CD14-positive monocyte (primary cell): Measurements from ENCODE around the gene VCAN. TPM values are rescaled to one million over a fixed set of nuclear protein-coding genes. Genes with fewer than 3 reads are reported as not detected.

Experiments
- DNase-seq, 3 donors: peaks; one replicate each; pipeline ENCODE4 v3.0.0-alpha.2; 2011 to 2022
- H2AFZ ChIP-seq: 2 replicates; pipeline ENCODE4 v1.6.0; 2012; ENCODE audit warnings: mild to moderate bottlenecking, low read depth, low read length, inconsistent platforms; ENCODE audit not compliant: insufficient read depth, poor library complexity, severe bottlenecking
- H3K27ac ChIP-seq, 2 donors: 1 replicate in 1 of 2; 2 replicates in 1 of 2; pipeline ENCODE4 v1.5.1; 2012 to 2013; ENCODE audit warnings: low read length in 2 of 2, control low read depth in 1 of 2, inconsistent platforms in 1 of 2, low read depth in 1 of 2, mild to moderate bottlenecking in 1 of 2
- H3K27me3 ChIP-seq, 2 donors: one replicate each; pipeline versions ENCODE4 v1.6.0 to v1.6.1; 2011 to 2013; ENCODE audit warnings: low read length in 2 of 2; ENCODE audit not compliant: control insufficient read depth in 2 of 2, insufficient read depth in 2 of 2
- H3K36me3 ChIP-seq, 2 donors: replicated peaks in 1 of 2; 1 replicate in 1 of 2; 2 replicates in 1 of 2; pipeline versions ENCODE4 v1.5.1 to v1.6.1; 2012 to 2013; ENCODE audit warnings: low read length in 2 of 2, control low read depth in 1 of 2, inconsistent platforms in 1 of 2, mild to moderate bottlenecking in 1 of 2; ENCODE audit not compliant: insufficient read depth in 2 of 2, control insufficient read depth in 1 of 2
- H3K4me1 ChIP-seq, 2 donors: 1 replicate in 1 of 2; 2 replicates in 1 of 2; pipeline versions ENCODE4 v1.5.1 to v1.6.1; 2012 to 2013; ENCODE audit warnings: low read length in 2 of 2, control low read depth in 1 of 2, inconsistent platforms in 1 of 2, mild to moderate bottlenecking in 1 of 2, moderate library complexity in 1 of 2; ENCODE audit not compliant: insufficient read depth in 2 of 2, control insufficient read depth in 1 of 2
- H3K4me2 ChIP-seq: replicated peaks from 2 replicates; pipeline ENCODE3; 2012; ENCODE audit warnings: low read length, moderate library complexity, mild to moderate bottlenecking; ENCODE audit not compliant: poor library complexity, severe bottlenecking; ENCODE audit errors: extremely low read depth
- H3K4me3 ChIP-seq, 3 experiments: fragments of 200-600 bp in 1 of 3; sonication (generic) in 1 of 3; replicated peaks in 1 of 3; 1 replicate in 2 of 3; 2 replicates in 1 of 3; pipeline ENCODE4 v1.5.1; 2011 to 2013; ENCODE audit warnings: low read length in 3 of 3, mild to moderate bottlenecking in 3 of 3, control low read depth in 2 of 3, low read depth in 2 of 3, inconsistent platforms in 1 of 3, moderate library complexity in 1 of 3
- H3K79me2 ChIP-seq: 2 replicates; pipeline ENCODE4 v1.6.0; 2012; ENCODE audit warnings: mild to moderate bottlenecking, control low read depth, inconsistent platforms, low read length, moderate library complexity; ENCODE audit not compliant: insufficient read depth
- H3K9ac ChIP-seq: 2 replicates; pipeline ENCODE4 v1.6.0; 2017; ENCODE audit warnings: low read length, mild to moderate bottlenecking; ENCODE audit not compliant: insufficient read depth, poor library complexity, severe bottlenecking
- H3K9me3 ChIP-seq, 2 donors: replicated peaks in 1 of 2; 1 replicate in 1 of 2; 2 replicates in 1 of 2; pipeline versions ENCODE4 v1.5.1 to v1.6.1; 2012 to 2013; ENCODE audit warnings: low read length in 2 of 2, control low read depth in 1 of 2; ENCODE audit not compliant: control insufficient read depth in 1 of 2, insufficient read depth in 1 of 2
- H4K20me1 ChIP-seq: 2 replicates; pipeline ENCODE4 v1.6.0; 2012; ENCODE audit warnings: mild to moderate bottlenecking, low read length, control low read depth, moderate library complexity; ENCODE audit not compliant: insufficient read depth
- H3K27ac Mint-ChIP-seq, 7 donors: one replicate each; pipeline ENCODE4 v1.8.0; 2020; ENCODE audit warnings: mild to moderate bottlenecking in 7 of 7, mixed read lengths in 7 of 7, moderate library complexity in 6 of 7, inconsistent platforms in 2 of 7
- H3K27me3 Mint-ChIP-seq, 3 donors: one replicate each; pipeline ENCODE4 v1.8.0; 2021 to 2022; ENCODE audit warnings: low read depth in 3 of 3, mild to moderate bottlenecking in 3 of 3, mixed read lengths in 3 of 3, moderate library complexity in 3 of 3, inconsistent platforms in 1 of 3
- H3K36me3 Mint-ChIP-seq, 2 donors: one replicate each; pipeline ENCODE4 v1.8.0; 2020; ENCODE audit warnings: mixed read lengths in 2 of 2, inconsistent platforms in 1 of 2, mild to moderate bottlenecking in 1 of 2
- H3K4me1 Mint-ChIP-seq: one replicate; pipeline ENCODE4 v1.8.0; 2020; ENCODE audit warnings: mild to moderate bottlenecking, mixed read lengths
- H3K4me3 Mint-ChIP-seq, 2 donors: one replicate each; pipeline ENCODE4 v1.8.0; 2020; ENCODE audit warnings: mild to moderate bottlenecking in 2 of 2, mixed read lengths in 2 of 2, moderate library complexity in 1 of 2
- H3K9me3 Mint-ChIP-seq, 7 donors: one replicate each; pipeline ENCODE4 v1.8.0; 2020 to 2022; ENCODE audit warnings: mixed read lengths in 7 of 7, mild to moderate bottlenecking in 6 of 7, moderate library complexity in 6 of 7, inconsistent platforms in 2 of 7
- WGBS: methylation state at CpG from one replicate; pipeline ENCODE4 v1.1.5; 2013; ENCODE audit warnings: missing lambda C conversion rate; ENCODE audit not compliant: insufficient coverage; 5-methylcytosine and 5-hydroxymethylcytosine counted together
- intact Hi-C, 2 donors: fragments of 100-400 bp; cut with micrococcal nuclease; formaldehyde crosslinking; loops; one replicate each; pipeline versions ENCODE4 v1.15.0 to v1.15.1; 2023
- polyA plus RNA-seq, 3 donors: library from polyadenylated mRNA; depleted of rRNA in 1 of 3; unstranded in 2 of 3; stranded (reverse) in 1 of 3; fragments of 300-500 nt in 2 of 3; fragments of >200 nt in 1 of 3; fragmentation: Illumina TruSeq in 2 of 3; gene quantifications; 1 replicate in 2 of 3; 2 replicates in 1 of 3; pipeline ENCODE4 v1.2.3, GENCODE V29; 2012 to 2021
- TF ChIP-seq, protein P1 (sequence below): fragments of 200-600 bp; IDR thresholded peaks from one replicate; pipeline ENCODE4 v1.8.0; 2022; ENCODE audit warnings: antibody characterized with exemption, mild to moderate bottlenecking

The VCAN gene
- polyA plus RNA-seq, 3 donors = 417 to 844 (median 630) TPM

DNA sequence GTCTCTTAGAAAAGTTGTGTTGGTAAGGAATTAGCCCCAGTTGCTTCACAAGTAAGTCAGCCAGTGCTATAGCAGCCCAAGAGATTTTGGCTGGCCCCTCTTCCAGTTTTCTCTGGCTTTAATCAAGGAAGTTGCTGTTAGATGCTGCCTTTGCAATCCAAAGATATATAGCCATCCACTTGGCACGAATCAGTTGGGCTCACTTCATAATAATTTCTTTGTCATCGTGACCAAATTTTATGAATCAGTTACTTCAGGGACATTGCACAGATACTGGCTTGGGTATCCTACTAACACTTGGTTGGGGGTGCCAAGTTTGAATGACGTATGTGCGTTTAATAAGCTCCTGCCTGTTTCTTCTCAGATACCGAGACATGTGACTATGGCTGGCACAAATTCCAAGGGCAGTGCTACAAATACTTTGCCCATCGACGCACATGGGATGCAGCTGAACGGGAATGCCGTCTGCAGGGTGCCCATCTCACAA lies 81.5 kb downstream of the VCAN start:
- intact Hi-C loops = no loop called here
- no peak overlapping the region for H3K4me3 Mint-ChIP-seq
- no peaks in the 10 kb centered on the region for H3K4me1 Mint-ChIP-seq
- H3K9me3 ChIP-seq = no peaks in the 10 kb centered on the region
- peak overlapping the region in 1 of 7 donors; percentile 6 for H3K27ac Mint-ChIP-seq
- H3K27me3 Mint-ChIP-seq = peaks cover 0 to 3% (median 0%) of the 10 kb centered on the region in 3 donors
- peaks cover 14% of the 10 kb centered on the region for H3K79me2 ChIP-seq
- no peak overlapping the region for H2AFZ ChIP-seq
- H3K36me3 Mint-ChIP-seq = peaks cover 86 to 99% of the 10 kb centered on the region in 2 donors
- H3K27me3 ChIP-seq = no peaks in the 10 kb centered on the region
- H3K4me3 ChIP-seq = no peak overlapping the region
- no peak overlapping the region for H3K27ac ChIP-seq
- no peak overlapping the region for H3K4me2 ChIP-seq
- peaks cover 0 to 2% (median 0%) of the 10 kb centered on the region in 7 donors for H3K9me3 Mint-ChIP-seq
- peaks cover 100% of the 10 kb centered on the region for H4K20me1 ChIP-seq
- peaks cover 99 to 100% of the 10 kb centered on the region in 2 donors for H3K36me3 ChIP-seq
- H3K9ac ChIP-seq = no peak overlapping the region
- no peaks in the 10 kb centered on the region for H3K4me1 ChIP-seq
- DNase-seq = no peak
- WGBS = 95% methylated on average over 9 of the region's 9 CpGs
- TF ChIP-seq, protein P1, sequence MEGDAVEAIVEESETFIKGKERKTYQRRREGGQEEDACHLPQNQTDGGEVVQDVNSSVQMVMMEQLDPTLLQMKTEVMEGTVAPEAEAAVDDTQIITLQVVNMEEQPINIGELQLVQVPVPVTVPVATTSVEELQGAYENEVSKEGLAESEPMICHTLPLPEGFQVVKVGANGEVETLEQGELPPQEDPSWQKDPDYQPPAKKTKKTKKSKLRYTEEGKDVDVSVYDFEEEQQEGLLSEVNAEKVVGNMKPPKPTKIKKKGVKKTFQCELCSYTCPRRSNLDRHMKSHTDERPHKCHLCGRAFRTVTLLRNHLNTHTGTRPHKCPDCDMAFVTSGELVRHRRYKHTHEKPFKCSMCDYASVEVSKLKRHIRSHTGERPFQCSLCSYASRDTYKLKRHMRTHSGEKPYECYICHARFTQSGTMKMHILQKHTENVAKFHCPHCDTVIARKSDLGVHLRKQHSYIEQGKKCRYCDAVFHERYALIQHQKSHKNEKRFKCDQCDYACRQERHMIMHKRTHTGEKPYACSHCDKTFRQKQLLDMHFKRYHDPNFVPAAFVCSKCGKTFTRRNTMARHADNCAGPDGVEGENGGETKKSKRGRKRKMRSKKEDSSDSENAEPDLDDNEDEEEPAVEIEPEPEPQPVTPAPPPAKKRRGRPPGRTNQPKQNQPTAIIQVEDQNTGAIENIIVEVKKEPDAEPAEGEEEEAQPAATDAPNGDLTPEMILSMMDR = no peak

DNA sequence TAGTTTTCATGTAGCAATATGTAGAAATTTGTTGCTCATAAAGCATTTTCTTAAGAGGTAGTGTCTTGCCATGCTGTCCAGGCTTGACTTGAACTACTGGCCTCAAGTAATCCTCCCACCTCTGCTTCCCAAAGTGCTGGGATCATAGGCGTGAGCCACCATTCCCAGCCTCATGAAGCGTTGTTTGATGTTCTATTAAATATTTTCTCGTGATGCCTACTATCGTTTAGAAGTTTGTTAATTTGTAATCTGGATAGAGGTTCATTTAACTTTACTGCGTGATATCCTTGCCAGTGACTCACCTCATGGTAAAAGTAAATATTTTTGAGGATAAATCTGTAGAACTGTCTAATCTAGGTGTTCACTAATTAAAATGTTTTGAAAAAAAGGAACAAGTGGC lies 82.6 kb downstream of the VCAN start:
- Histone ChIP-seq H3K27me3 (no peaks in the 10 kb centered on the region), H3K79me2 (peaks cover 14% of the 10 kb centered on the region), H3K4me1 (no peaks in the 10 kb centered on the region), H2AFZ (no peak overlapping the region), H3K4me3 (no peak overlapping the region), H4K20me1 (peaks cover 100% of the 10 kb centered on the region), H3K9me3 (no peaks in the 10 kb centered on the region), H3K4me2 (no peak overlapping the region), H3K27ac (no peak overlapping the region), H3K36me3 (peaks cover 99 to 100% of the 10 kb centered on the region in 2 donors), H3K9ac (no peak overlapping the region)
- Mint-ChIP-seq H3K4me3 (no peak overlapping the region), H3K27me3 (peaks cover 0 to 3% (median 0%) of the 10 kb centered on the region in 3 donors), H3K4me1 (no peaks in the 10 kb centered on the region), H3K36me3 (peaks cover 85 to 97% of the 10 kb centered on the region in 2 donors), H3K27ac (peak overlapping the region in 1 of 7 donors; percentile 30), H3K9me3 (peaks cover 0 to 2% (median 0%) of the 10 kb centered on the region in 7 donors)
- TF ChIP-seq, protein P1 = no peak
- intact Hi-C loops = no loop called here
- WGBS = 100% methylated on average over 1 of the region's 5 CpGs
- DNase-seq = no peak
